ENCODE measurements around the gene DNASE1L2.

The DNASE1L2 gene

DNA sequence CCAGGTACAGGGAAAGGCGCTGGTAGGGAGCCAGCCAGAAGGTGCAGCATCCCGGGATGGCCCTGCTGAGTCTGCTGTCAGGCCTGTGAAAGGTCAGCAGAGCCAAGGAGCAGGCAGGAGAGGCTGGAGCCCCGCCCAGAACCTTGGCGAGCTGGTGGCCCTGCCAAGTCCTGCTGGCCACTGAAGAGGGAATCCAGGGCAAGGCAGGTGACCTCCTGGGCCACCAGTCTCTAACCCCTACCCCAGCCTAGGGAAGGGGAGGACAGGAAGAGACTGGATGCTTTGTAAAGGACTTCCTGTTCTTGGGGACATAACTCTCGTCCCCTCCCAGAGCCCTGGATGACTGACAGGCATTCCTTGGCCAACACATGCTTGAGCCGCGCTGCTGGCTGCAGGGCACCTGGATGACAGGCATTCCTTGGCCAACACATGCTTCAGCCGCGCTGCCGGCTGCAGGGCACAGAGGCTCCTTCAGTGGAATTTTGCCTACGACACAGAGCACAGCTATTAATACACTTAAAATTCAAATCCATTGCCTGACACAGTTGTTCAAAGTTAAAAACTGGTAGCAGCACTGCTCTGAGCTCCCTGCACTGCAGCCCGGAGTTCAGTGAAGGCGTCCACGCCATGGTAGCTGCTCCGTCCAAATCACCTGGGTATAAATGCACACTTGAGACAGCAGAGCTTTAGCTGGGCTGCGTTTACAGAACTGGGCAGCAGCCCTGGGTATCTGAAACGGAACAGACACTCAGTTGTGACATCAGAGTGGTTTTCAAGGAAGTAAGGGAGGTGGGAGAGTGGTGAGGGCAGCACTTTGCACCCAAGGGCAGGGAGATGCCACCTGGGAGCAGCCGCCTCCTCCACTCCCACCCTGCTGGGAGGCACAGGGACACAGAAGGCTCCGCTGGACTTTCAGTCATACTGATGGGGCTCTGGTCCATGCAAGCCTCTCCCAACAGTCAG, 23.6 kb upstream of the DNASE1L2 start:
- TF ChIP-seq, protein P1, sequence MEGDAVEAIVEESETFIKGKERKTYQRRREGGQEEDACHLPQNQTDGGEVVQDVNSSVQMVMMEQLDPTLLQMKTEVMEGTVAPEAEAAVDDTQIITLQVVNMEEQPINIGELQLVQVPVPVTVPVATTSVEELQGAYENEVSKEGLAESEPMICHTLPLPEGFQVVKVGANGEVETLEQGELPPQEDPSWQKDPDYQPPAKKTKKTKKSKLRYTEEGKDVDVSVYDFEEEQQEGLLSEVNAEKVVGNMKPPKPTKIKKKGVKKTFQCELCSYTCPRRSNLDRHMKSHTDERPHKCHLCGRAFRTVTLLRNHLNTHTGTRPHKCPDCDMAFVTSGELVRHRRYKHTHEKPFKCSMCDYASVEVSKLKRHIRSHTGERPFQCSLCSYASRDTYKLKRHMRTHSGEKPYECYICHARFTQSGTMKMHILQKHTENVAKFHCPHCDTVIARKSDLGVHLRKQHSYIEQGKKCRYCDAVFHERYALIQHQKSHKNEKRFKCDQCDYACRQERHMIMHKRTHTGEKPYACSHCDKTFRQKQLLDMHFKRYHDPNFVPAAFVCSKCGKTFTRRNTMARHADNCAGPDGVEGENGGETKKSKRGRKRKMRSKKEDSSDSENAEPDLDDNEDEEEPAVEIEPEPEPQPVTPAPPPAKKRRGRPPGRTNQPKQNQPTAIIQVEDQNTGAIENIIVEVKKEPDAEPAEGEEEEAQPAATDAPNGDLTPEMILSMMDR (IDR thresholded peaks at IDR 0.05; ENCODE audit: insufficient read depth, missing control alignments) = no peak
- DNase-seq (ENCODE audit: insufficient read length, low spot score) (no peak), FAIRE-seq (no peak)

DNA sequence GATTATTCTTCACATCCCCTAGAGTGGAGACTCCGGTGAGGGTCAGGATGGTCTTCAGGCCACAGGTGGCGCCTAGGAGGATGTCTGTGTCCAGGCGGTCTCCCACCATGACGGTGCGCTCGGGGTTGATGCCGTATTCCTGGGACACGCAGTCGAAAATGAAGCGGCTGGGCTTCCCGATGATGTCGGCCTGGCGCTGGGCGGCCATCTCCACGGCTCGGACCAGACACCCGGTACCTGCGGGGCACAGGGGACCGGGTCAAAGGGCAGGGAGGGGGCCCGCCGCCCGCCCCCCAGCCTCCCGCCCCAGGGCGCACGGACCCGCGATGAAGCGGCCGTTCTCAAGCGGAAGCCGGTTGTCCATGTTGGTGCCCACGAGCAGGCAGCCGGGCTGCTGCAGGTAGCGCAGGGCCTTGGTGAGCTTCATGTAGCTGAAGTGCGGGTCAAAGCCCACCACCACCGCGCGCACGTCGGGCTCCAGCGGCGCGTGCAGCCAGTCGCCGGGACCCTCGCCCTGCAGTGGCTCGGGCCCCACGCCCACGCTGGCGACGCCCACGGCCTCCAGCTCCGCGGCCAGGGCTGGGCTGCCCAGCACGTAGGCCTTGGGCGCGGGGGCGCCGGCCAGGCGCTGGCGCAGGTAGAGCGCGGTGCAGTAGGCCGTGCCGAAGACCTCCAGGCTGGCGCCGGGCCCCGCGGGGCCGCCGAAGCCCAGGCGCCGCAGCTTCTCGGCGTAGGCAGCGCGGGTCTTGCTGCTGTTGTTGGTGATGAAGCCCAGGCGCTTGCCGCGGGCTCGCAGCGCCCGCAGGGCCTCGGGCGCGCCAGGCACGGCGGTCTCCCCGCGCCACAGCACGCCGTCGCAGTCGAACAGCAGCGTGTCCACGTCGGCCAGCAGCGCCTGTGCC, 22.2 kb upstream of the DNASE1L2 start:
- DNase-seq (ENCODE audit: insufficient read length, low spot score) = no peak
- TF ChIP-seq, protein P1 (IDR thresholded peaks at IDR 0.05; ENCODE audit: insufficient read depth, missing control alignments) = no peak
- FAIRE-seq = no peak

DNA sequence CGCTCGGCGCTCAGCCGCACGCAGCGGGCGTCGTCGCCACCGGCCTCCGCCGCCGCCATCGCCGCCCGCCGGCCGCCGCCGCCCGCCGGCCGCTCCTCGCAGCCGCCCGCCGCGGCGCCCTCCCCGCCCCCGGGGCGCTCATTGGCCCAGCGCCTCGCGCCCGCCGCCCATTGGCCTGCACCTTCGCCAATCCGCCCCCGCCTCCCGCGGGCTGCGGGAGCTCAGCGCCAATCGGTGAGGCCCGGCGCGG, 21.6 kb upstream of the DNASE1L2 start, which contains the start of gene PGP:
PGP (minus strand) TSS at position 122 of the 250 bp plus-strand sequence; CDS start at position 59, 63 bp downstream.
- DNase-seq (ENCODE audit: insufficient read length, low spot score) (no peak), FAIRE-seq (no peak)
- TF ChIP-seq, protein P1 (IDR thresholded peaks at IDR 0.05; ENCODE audit: insufficient read depth, missing control alignments) = no peak

DNA sequence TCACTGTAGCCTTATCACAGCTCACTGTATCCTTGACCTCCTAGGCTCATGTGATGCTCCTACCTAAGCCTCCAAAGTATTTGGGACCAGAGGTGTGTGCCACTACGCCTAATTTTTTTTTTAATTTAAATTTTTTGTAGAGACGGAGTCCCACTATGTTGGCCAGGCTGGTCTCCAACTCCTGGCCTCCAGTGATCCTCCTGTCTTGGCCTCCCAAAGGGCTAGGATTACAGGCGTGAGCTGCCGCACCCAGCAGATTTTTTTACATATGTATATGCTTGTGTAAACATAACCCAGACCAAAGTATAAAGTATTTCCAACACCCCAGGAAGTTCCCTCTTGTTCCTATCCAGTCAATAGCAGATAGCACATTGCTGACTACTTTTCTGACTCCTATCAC, 19.9 kb upstream of the DNASE1L2 start:
- TF ChIP-seq, protein P1 (IDR thresholded peaks at IDR 0.05; ENCODE audit: insufficient read depth, missing control alignments) = no peak
- FAIRE-seq (no peak), DNase-seq (ENCODE audit: insufficient read length, low spot score) (no peak)

DNA sequence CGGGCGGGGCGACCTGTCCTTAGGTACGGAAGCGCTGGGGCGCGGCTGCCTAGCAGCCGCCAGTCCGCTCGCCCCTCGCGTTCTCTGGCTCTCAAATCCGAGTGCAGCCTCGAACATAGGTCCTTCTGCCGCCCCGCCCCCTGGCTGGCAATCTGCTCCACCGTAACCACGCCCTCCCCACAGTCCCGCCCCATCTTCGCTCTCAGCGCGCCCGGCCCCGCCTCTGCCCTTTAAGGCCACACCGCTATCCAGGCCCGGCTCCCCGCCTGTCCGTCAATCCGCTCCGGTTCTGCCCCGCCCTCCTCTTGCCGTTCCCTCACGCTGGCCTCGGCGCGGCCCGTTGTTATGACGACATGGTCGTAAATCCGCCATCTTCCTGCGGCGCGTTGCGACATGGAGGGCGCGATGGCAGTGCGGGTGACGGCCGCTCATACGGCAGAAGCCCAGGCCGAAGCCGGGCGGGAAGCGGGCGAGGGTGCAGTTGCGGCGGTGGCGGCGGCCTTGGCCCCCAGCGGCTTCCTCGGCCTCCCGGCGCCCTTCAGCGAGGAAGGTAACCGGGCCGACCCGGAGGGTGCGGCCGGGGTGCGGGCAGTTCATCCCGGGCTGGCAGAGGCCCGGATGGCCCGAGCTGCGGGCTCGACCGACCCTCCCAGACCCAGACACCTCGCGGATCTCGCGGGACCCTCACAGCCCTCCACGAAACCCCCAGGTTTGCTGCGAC, 12.9 kb upstream of the DNASE1L2 start, which contains the start of gene E4F1:
E4F1 (plus strand) TSS at position 371 of the 721 bp plus-strand sequence; CDS start at position 394, 23 bp downstream.
- FAIRE-seq (no peak), DNase-seq (ENCODE audit: insufficient read length, low spot score) (peak; percentile 97)
- TF ChIP-seq, protein P1 (IDR thresholded peaks at IDR 0.05; ENCODE audit: insufficient read depth, missing control alignments) = no peak

DNA sequence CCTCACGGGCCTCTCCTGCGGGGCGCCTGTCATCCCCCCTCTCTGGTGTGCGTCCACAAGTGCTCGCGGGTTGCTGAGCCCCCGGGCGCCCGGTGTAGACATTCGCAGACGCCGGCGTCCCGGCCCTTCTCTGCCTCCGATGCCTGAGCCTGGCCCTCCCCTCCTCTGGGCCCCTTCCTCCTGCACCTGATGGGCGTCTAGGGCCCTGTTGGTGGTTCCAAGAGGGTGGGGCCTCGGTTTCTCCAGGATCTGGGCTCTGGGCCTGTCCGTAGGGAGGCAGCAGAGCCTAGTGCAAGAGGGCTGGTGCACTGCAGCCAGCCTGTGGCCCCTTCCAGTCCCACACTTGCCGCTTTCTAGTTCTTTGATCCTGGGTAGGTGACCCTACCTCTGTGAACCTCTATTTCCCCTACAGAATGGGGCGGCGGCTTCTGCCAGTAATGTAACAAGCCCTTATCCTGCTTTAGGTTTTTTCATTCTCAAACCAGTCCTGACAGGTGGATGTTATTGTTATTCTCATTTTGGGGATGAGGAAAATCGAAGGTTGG, 12.2 kb upstream of the DNASE1L2 start:
- TF ChIP-seq, protein P1 (IDR thresholded peaks at IDR 0.05; ENCODE audit: insufficient read depth, missing control alignments) = no peak
- DNase-seq (ENCODE audit: insufficient read length, low spot score) (no peak), FAIRE-seq (no peak)
